ENCODE measurements around the gene NINJ1.
"Not testable (repeated sequence)": the region's sequence is repeated elsewhere in the genome, so short reads cannot be mapped to it uniquely, and the experiment has no call there.

Gene NINJ1

DNA sequence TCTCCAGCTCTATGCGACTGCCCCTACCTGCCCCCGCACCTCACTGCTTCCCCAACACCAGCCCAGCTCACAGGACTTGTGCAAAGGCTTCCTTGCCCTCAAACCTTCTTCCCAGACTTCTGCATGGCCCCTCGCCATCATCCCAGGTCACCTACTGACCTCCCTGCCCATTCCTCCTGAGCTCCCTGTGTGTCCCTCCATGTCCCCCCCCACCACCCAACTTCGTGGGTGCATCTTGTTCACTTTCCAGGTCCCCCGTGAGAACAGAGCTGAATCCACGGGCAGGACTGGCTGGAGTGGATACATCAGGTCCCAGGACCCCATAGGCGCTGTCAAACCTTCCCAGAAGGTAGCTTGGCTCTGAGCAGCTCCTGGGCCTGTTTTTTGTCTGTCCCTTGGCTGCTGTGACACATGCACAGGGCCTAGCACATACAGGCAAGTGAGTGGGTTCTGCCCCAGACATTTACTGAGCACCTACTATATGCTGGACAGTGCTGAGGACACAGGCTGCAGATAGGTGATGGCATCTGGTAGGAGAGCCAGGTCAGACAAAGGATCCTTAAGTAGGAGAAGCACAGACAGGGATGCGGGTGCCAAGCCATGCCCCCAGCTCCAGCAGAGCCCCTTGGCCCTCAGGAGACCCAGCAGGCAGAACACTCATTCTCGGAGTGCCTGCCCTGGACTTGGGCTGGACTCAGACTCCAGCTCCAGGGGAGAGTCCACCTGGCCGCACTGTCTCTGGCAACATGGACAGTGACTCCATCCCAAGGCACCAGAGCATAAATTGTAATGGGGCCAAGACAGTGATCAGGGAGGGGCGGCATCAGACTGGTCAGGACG lies 15.0 kb downstream of the NINJ1 start:
- no peak for DNase-seq (ENCODE audit: low read depth)

DNA sequence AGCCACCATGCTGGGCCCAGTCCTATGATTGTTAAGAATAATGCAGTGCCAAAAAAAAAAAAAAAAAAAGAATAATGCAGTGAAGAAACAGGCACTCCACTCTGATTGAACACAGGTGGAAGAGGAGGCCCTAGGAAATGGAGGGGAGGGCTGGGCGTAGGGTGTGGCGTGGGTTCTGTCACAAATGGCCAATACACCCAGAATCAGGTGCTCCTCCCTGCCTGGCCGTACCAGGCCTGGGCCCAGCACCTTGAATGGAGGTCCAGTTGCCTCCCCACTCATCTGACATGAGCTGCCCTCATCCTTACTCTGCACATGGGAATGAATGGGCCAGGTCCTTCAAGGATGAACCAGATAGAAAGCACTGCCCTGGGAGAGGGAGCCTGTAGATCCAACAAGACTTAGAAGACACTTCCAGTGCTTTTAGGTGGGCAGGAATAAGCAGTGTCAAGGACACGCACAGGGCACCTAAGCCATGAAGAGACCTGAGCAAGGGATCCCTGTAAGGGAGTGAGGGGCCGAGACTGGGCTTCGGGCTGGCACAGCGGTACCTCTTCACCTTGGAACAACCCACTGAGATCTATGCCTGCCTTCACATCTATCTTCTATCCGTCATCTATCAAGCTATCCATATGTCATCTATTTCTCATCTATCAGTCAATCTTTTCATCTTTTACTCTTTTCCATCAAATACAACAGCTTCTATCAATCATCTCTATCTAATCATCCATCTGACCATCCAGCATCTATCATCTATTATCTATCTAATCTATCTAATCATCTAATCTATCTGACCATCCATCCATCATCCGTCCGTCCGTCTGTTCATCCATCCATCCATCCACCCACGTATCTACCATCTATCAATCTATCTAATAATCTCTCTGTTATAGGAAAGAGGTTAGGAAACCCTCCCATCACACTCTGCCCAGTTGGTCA lies 15.9 kb downstream of the NINJ1 start:
- DNase-seq (ENCODE audit: low read depth) = no peak

DNA sequence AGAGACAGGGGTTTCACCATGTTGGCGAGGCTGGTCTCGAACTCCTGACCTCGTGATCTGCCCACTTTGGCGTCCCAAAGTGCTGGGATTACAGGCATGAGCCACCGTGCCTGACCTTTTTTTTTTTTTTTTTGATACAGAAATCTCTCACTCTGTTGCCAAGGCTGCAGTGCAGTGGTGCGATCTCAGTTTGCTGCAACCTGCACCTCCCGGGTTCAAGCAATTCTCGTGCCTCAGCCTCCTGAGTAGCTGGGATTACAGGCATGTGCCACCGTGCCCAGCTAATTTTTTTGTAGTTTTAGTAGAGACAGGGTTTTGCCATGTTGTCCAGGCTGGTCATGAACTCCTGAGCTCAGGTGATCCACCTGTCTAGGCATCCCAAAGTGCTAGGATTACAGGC lies 16.5 kb downstream of the NINJ1 start:
- not testable (repeated sequence) for DNase-seq (ENCODE audit: low read depth)

DNA sequence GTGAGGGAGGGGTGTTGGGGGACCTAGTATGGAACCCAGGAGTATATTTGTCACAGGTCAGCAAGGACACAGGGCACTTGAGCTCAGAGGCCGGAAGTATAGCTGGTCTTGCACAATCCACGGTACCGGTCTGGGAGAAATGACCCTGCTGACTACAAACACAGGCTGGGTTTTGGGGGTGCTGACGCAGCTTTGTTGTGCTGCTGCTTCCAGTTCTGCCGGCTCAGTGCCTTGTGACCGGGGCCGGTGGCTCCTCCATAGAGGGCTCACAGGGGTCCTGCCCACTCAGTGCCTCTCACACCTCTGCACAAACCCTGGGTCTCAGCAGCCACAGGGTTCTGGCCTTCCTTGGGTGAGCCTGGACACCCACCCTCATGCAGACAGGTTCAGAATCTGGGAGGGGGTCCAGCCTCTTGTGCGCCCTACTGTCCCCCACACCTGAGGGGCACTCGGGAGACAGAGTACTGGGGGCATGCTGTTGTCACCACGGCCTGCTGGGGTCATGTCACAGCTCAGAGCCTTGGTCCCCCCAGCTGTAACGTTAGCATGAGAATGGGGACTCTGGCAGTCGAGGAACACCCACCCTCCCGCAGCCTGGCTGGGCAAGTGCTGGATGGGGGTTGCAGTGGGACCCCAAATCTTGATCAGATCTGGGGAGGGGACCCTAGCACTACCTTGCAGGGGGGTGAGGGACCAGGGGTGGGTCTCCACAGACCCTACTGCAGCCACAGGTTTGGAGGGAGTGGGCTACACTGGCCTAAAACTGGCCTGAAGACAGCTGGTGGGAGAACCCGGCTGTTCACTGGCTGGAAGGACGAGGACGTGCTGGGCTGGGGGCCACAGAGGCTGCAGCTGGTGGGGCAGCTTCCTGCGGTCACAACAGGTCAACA lies 17.7 kb downstream of the NINJ1 start:
- DNase-seq (ENCODE audit: low read depth) = no peak

DNA sequence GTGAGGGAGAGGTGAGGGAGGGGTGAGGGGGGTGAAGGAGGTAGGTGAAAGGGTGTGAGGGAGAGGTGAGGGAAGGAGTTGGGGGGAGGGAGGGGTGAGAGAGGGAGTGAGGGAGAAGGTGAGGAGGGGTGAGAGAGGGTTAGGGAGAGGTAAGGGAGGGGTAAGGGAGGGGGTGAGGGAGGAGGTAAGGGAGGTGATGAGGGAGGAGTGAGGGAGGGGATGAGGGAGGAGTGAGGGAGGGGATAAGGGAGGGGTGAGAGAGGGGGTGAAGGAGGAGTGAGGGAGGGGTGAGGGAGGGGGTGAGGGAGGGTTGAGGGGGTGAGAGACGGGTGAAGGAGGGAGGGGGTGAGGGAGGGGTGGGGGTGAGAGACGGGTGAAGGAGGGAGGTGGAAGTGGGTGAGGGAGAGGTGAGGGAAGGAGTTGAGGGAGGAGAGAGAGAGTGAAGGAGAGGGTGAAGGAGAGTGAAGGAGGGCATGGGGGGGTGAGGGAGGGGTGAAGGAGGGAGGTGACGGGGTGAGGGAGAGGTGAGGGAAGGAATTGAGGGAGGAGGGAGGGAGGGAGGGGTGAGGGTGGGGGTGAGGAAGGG lies 18.5 kb downstream of the NINJ1 start:
- no peak for DNase-seq (ENCODE audit: low read depth)

DNA sequence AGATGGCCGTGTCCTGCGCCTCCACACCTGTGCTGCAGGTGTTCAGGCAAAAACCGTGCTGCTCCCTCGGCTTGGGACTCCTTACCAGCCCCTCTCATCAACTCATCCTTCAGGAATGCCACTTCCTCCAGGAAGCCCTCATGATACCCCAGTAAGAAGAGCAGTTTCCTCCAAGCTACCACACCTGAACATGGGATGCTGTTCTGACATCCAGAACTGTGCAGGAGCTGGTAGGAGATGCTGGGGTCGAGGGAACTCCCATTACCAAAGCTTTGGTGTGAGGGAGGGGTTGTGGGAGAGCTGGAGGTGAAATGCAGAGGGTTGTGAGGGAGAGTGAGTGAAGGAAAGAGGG lies 19.1 kb downstream of the NINJ1 start:
- DNase-seq (ENCODE audit: low read depth) = no peak

DNA sequence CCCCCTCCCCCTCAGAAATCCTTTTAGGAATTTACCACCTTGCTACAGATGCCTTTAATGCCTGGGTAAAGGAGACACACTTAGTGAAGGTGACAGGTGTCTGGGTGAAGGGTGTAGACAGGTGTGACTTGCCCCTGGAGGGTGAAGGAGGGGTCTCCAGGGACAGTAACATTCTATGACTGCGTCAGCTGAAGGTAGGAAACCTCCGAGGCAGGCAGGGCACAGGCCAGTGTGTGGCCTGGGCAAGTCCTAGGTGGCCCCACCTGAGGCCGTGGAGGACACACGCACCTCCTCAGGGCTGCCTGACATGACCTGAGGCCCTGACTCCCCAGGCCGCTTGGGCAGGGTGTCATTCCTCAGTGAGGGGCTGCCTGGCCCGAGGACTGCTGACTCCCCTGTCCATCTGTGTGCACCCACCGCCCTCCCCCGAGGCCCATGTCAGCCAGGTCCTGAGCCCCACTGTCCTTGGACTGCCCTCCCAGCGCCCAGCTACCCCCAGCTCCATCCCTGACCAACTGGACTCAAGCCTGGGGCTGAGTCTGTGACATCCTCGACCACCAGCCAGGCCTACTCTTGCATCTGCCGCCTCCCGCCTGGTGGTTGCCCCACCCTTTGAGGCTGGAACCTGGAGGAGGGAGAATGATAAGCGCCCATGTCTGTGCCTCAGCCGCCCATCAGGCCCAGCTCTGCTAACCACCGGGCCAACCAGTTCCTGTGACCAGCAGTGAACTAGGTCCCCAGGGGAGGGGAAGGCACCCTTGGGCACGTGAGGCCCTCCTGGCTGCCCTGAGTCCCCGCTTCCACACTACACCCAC lies 19.7 kb downstream of the NINJ1 start:
- no peak for DNase-seq (ENCODE audit: low read depth)

DNA sequence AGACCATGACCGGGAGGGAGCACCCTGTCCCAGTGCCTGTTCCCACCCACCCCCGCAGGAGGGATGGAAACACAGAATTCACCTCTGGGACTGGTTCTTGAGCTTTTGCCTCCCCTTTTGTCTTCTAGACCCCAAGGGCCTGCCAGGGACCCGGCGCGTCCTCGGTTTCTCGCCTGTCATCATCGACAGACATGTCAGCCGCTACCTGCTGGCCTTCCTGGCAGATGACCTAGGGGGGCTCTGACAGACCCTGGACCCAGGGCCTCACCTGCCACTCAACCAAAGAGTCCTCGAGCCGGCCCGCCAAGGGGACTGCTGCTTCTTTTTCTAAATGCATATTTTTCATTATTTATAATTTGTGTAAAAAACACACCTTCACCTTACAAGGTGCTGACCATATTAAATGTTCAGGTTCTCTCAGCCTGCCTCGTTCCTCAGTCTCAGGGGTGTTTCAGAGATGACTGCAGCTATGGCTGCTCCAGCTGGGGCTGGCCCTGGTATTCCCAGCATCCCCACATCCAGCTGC lies 21.1 kb downstream of the NINJ1 start:
- no peak for DNase-seq (ENCODE audit: low read depth)

DNA sequence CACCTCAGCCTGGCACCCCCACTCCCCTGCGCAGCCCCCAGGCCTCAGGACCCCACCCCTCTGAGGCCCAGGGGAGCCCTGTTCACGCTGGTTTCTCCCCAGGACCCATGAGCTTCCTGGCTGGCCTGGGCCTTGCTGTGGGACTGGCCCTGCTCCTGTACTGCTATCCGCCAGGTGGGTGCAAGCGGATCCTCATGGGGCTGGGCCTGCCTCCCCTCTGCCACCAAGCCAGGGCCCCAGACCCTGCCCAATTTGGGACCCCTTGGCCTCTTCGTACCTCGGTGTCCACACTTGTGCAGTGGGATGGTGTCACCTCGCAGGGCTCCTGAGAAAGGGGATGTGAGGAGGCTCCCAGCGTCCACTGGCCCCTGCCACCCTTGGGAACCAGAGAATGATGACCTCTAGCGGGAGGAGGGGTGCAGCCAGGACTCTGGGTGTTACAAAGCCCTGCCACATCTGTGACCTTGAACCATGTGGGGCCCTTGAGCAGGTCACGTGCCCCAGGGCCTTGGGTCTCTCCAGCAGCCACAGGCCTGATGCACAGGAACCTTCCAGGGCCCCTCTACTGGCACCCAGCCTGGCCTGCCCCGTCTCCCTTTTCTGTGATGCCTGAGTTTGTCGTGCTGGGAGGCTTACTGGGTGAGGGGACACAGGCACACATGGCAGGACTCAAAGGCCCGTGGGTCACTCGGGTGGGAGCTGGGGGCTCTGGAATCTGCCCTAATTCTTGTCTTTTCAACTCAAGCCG lies 21.8 kb downstream of the NINJ1 start:
- no peak for DNase-seq (ENCODE audit: low read depth)

DNA sequence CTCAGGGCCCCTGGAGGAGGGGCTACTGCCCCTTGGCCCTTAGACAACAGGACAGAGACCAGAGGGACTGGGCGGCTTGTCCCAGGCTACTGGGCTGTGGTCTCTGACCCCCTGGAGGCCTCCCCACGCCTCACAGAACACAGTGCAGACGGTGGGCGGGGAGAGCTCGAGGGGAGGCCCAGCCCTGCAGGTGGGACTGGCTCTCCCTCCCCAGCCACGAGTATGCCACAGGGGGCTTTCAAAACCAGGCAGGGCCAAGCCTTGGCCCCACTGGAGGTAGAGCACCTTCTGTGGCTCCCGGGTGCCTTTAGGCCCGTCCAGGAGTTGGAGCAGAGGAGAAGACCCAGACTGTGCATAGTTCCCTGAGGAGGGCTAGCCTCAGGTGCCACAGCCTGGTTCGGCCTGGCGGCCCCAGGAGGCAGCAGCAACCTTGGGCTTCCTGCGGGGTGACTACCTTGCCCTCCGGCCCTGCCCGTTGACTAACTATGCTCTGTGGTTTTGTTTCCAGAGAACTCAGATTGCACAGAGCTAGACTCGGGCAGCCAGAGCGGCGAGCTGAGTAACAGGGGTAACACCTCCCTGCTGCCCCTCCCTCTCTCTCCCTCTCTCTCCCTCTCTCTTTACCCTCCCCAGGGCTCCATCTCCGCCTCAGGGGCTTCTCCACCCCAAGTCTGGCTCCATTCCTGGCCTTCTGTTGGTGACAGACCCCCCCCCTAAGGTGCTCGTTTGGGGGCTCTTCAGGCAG lies 22.5 kb downstream of the NINJ1 start:
- no peak for DNase-seq (ENCODE audit: low read depth)

DNA sequence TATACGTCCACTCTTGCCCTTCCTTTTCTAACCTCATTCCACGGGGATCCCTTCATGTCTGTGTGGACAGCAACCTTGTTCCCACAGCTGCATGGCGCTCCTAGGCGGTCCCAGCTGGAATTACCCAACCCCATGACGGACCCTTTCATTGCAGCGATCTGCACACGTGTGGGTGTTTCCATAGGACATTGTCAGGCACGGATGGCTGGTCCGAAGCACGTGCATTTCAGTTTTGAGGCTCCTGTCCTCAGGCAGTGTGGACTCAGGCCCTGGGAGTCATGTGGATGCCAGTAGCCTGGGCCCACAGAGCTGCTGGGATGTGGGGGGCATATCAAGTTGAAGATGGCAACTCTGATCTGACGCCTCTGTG lies 23.1 kb downstream of the NINJ1 start:
- DNase-seq (ENCODE audit: low read depth) = no peak

DNA sequence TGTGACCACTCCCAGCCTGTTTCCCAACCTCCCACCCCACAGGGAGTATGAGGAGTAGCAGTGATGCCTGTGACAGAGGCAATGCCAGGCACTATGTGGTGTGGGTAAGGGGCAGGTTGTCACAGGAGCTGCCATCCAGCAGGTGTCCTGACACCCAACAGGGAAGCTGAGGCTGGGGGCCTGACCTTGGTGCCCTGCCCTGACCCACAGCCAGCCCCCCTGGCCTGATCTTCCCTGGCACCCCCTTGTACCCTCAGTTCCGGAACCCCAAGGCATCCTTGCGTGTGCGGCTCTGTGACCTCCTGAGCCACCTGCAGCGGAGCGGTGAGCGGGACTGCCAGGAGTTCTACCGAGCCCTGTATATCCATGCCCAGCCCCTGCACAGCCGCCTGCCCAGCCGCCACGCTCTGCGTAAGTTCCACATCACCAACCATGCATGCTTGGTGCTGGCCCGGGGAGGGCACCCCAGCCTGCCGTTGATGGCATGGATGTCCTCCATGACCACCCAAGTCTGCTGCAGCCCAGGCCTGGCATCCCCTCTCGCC lies 23.7 kb downstream of the NINJ1 start:
- no peak for DNase-seq (ENCODE audit: low read depth)

DNA sequence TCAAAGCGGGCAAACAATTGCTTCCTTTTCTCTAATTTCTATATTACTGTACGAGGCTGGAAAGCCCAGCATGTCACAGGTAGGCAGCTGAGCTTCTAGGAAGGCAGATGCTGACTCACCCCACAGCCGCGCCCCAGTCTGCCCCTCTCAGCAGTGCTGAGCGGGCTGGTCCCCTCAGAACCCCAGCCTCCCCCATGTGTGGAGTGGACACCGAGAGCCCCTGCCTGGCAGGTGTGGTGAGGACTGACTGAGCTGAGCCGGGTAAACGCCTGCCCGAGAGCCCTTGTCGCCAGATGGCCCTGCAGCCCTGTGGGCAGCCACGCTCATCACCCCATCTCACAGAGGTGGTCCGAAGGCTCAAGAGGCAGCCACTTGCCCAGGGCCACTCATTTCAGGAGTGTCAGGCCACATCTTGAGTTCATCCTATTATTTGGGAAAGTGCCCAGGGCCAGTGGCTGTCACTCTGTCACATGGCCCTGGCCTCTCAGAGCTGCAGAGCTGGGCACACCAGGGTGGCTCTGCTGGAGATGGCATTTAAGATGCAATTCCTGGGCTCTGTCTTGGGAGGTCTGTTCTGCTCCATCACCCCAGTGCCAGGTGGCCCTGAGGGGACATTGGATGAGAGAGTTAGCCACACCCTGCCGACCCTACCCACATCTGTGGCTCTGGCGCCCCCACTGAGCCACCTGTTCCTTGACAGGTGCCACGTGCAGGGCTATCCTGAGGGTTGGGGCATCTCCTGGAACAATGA lies 25.6 kb downstream of the NINJ1 start:
- no peak for DNase-seq (ENCODE audit: low read depth)

DNA sequence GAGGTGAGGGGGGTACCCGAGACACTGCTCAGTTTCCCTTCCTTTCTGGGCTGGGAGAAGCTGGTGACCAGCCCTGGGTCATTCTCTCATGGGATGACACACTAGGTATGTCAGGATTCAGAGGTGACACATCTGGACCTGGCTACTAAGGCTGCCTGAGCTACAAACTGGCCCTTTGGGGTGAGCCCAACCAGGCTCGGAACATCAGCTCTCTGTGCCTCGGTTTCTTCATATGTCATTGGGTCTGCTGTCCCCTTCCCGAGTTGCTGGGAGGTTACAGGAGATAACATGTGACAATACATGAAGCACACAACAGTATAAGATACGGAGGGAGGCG lies 26.3 kb downstream of the NINJ1 start:
- no peak for DNase-seq (ENCODE audit: low read depth)

DNA sequence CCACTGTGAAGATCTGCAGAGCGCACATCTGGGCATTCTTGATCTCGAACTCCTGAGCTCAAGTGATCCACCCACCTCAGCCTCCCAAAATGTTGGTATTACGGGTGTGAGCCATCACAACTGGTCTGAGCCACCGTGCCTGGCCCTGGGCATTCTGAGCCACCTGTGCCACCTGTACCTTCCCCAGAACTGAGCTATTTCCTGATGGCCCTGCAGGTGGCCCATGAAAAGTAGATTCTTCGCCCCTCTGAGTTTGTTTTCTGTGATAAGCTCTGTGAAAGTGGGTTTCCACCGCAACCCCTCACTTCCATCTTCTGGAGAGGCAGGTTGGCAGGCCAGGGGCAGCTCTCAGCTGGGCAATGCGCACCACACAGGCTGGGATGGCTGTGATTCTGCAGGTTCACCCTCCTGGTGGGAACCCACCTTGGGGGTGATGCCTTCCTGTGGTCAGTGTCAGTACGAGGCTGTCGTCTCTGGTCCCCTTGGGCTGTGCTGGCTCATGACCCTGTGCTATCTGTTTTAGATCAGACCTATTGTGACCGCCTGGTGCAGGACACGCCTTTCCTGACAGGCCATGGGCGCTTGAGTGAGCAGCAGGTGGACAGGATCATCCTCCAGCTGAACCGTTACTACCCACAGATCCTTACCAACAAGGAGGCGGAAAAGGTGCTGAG lies 26.8 kb downstream of the NINJ1 start:
- DNase-seq (ENCODE audit: low read depth) = no peak

DNA sequence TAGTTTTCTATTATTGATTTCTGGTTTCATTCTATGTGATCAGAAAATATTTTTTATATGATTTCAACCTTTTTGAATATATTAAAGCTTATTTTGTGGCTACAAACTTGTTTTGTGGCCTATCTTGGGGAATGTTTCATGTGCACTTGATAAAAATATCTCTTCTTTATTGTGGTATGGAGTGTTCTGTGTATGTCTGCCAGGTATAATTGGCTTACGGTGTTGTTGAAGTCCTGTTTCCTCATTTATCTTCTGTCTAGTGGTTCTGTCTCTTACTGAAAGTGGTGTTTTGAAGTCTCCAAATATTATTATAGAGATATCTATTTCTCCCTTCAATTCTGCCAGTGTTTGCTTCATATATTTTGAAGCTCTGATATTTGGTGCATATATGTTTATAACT lies 28.4 kb downstream of the NINJ1 start:
- DNase-seq (ENCODE audit: low read depth) = no peak

DNA sequence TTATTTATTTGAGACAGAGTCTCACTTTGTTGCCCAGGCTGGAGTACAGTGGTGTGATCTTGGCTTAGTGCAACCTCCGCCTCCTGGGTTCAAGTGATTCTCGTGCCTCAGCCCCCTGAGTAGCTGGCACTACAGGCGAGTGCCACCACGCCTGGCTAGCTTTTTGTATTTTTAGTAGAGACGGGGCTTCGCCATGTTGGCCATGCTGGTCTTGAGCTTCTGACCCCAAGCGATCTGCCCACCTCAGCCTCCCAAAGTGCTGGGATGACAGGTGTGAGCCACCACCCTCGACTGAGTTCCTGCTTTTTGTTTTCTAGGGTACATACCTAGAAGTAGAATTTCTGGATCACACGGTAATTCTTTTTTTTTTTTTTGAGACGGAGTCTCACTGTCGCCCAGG lies 33.0 kb downstream of the NINJ1 start:
- not testable (repeated sequence) for DNase-seq (ENCODE audit: low read depth)

DNA sequence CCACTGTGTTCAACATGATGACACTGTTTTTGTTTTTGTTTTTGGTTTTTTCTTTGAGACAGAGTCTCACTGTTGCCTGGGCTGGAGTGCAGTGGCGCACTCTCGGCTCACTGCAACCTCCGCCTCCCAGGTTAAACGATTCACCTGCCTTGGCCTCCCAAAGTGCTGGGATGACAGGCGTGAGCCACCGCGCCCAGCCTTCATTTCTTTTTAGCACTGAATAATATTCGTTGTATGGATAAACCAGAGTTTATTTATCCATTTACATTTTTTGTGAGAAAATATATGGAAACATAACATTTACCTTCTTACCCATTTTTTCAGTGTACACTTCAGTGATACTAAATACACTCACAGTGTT lies 33.8 kb downstream of the NINJ1 start:
- no peak for DNase-seq (ENCODE audit: low read depth)

All from stimulated activated CD8-positive, alpha-beta memory T cell treated with anti-CD3 and anti-CD28 coated beads, Interleukin-15, amount 100 ng/mL, for 1 hour (primary cell).